Hypothalamus (tissue), 51 donors: ENCODE results near the gene EDIL3.
"Not testable (repeated sequence)": the region's sequence is repeated elsewhere in the genome, so short reads cannot be mapped to it uniquely, and the experiment has no call there.

Experiments used
- DNase-seq, 51 donors: peaks; one replicate each; lab custom pipeline; 2025; lab: John Stamatoyannopoulos, UW

Gene EDIL3

DNA sequence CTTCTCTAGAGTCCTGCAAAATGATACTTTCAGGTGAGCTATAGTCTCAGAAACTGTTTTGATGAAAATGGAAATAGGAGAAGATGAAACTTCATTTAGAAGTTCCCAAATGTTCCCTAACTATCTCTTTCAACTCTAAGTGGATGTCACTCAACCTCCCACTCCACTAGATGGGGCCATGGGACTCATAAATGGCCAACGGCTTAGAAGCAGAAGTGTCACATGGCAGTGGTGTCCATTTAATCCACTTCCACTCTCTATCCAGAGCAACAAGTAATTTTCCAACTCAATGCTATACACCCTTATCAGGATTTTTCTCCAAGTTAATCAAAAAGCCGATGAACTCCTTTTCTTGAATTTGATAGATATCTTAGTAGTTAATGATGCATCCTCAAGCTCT, 295.7 kb downstream of the EDIL3 start:
- DNase-seq = no peak

DNA sequence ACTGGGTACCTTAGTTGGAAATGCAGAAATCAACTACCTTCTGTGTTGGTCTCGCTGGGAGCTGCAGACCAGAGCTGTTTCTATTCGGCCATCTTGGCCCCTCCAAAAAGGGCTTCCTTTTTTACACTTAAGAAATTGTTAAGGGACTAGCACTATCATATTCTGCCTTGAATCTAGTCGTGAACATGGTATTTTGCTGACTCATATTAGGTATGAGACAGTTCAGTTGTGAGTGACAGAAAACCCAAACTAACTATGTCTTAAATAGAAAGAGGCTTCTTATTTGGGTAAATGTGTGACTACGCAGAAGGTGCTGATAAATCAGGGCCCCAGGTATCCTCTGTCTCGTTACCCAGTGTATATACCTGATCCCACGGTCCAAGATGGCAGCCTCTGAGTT, 298.2 kb downstream of the EDIL3 start:
- DNase-seq = no peak

DNA sequence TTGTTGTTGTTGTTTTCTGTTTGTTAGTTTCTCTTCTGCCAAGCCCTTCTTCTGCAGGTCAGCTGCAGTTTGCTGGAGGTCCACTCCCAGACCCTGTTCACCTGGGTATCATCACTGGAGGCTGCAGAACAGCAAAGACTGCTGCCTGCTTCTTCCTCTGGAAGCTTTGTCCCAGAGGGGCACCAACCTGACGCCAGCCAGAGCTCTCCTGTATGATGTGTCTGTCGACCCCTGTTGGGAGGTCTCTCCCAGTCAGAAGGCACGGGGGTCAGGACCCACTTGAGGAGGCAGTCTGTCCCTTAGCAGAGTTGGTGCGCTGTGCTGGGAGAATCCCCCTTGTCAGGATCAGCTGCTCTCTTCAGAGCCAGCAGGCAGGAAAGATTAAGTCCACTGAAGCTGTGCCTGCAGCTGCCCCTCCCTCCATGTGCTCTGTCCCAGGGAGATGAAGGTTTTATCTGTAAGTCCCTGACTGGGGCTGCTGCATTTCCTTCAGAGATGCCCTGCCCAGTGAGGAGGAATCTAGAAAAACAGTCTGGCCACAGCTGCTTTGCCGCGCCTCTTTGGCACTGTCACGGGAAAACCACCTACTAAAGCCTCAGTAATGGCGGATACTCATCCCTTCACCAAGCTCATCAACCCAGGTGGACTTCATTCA, 299.2 kb downstream of the EDIL3 start:
- no peak for DNase-seq

DNA sequence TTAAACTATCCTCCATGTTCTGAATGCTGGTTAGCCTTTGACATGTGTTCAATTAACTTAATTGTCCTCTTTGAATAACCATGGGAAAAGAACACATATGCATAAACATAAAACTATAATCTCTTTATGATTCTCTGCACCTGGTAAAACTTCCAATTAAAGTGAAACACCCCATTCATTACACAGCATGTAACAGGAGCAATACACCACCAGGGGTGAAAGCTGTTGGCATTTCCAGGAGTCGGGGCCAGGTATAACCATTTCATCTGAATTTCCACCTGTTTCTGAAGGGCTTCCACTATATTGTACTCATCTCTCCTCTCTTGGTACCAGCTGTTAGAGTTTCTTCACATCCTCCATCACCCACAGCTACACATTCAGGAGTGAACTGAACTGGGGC, 303.8 kb downstream of the EDIL3 start:
- no peak for DNase-seq

DNA sequence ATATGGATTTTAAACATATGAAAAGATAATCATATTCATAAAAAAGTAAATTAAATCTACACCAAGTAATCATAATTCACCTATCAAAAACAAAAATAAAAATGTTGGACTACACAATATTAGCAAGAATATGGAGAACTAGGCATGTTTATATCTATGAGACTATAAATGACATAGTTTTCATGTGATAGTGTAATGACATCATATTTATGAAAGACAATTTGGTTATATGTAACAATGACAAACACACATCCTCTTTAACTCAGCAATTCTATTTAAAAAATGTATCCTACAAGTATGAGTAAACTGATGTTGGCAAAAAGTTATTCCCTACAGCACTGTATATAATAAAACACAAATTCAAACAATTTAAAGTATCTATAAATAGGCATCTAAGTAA, 312.3 kb downstream of the EDIL3 start:
- DNase-seq = no peak

DNA sequence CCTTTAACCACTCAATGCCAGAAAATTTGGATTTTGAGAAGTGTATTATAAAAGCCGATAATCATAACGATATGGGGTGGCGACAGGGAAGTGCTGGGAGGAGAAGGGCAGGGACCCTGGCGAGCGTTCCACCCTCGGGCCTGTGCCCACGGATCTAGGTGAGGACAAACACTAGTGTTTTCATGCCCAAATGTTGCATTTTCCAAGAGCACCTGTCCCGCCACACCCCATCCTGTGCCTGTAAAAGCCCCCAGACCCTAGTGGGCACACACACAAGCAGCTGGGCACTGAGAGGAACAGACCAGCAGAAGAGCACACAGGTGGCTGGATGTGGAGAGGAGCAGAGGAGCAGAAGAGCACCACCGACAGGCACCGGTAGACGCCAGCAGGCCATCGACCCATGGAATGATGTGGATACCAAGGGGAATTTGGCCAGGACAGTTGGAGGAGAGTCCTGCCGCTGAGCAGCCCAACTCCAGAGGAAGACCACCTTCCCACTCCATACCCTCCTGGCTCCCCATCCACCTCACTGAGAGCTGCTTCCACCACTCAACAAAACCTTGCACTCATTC, 315.0 kb downstream of the EDIL3 start:
- no peak for DNase-seq

DNA sequence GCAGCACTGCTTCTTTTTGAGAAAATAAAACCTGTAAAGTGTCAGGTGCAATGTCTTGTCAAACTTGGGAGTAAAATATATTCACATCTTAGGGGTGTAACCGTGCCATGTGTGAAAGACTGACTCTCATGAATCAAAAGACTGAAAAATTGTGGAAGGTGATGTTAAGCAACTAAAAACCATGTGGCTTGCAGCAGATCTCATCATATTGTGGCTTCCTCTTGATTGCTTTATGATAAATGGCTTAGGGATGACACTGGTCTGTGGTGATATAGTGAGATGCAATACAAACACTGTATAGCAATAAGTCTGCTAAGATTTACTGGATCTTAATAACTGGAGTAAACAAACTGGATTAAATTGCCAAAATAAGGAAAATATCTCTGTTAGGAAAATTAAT, 321.6 kb downstream of the EDIL3 start:
- DNase-seq = no peak

DNA sequence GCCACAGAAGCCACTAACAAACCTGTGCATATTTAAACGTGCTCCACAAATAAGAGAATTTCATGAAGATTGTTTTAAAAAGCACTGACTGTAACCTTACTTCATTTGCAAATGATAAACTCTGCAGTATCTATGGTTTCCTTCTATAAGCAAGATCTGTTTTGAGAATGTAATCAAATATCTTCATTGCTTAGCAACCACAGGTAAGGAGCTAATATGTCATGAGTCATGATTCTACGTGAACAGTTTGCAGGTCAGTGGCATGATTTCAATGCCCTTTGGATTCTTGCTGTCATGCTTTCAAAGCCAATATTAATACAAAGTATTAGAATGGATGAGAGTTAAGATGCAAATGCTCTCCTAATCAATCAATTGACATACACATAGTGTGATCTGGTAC, 325.0 kb downstream of the EDIL3 start:
- no peak for DNase-seq

DNA sequence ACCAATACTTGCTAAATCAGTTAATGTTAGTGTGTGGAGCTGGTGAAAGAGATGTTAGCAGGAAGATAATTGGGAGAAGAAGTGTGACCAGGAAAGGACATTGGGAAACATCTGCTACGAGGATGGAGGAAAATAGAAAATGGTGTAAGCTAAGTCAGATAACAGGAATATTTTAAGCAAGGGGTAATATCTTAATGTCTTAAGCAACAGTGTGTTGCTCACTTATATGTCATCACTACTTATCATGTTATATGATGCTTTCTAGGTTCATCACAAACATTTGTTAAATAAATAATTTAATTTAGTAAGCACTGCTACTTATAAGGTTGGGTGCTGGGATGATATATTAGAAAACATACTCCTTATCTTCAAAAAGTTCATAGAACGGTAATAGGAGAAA, 326.1 kb downstream of the EDIL3 start:
- DNase-seq = no peak

DNA sequence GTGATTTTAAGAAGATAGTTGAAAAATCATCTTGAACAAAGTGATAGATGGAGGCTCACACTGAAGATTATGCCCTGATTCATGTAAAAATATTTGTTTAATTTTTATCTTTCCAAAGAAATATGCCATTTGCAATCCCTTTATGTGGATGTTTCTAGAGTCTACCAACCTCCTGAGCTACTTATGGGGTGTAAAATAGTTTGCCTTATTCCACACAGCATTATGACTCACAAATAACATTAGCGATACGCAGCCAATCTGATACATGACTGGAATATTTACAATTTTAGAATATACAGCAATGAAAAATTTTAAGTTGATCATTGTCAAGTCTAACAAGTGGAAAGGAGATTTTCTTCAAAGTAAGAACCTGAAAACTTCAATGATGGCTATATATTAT, 327.5 kb downstream of the EDIL3 start:
- no peak for DNase-seq

DNA sequence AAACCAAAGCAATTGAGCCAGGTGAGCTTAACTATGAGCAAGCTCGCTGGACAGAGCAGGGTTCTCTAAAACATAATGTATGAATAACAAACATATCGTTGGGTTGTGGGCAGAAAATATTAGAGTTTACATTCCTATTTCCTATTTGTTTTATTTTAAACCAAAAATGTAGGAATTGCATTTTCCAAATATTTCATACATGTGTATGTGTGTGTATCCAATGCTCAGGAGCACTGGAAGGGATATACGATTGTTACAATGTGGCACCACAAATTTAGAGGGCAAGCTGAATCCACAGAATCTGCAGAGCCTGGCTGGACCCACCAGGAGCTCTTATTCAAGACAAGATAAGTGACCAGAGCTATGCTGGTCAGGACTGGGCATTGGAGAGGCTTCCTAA, 338.7 kb downstream of the EDIL3 start:
- DNase-seq = no peak

DNA sequence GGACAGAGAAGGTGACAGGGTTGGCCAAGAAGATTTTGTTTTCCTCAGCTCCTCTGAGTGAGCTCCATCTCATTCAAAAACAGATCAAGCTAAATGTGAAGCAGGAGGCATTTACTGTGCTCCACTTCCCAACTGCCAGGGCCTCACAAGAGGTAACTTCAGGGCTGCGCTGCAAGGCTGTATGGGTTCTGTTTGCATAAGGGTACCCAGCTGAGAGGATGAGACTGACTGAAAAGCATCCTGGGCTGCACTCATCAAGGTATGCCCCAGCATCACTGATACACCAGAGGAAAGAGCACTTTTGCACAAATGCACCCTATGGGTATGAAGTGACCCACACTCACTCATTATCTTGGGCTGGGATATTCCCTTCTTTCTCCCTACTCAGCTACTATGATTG, 347.8 kb downstream of the EDIL3 start:
- DNase-seq = no peak

DNA sequence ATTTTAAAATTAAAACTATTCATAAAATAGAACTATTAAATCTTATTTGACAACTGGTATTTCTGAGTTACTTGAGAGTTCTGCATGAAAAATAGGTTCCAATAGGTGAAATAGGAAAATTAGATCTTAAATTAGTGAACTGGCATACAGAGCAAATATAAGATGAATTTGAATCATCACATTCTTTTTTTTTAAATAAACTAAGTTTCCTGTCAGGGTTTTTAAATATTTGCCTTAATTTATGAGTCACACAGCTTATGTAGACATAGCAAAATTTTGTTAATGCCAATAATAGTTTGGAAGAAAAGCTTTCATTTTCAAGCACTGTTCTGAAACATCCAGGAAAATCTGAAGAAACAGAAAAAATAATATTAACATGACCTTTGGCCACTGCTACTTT, 352.4 kb downstream of the EDIL3 start:
- no peak for DNase-seq

DNA sequence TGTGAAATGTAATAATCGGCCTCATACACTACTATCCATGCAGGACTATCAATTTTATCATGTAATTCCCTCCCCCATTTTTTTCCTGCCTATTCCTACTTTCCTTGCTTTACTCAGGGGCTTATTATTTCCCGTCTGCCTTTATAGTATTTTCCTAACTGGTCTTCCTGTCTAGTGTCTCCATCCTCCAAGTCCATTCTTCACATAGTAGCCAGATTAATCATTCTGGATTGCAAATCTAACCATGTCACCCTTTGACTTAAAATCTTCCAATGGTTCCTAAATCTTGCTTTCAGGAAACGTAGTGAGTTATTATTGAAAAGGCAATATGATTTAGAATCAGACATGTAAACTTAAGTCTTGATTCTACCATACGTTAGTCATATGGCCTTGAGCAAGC, 356.6 kb downstream of the EDIL3 start:
- no peak for DNase-seq

DNA sequence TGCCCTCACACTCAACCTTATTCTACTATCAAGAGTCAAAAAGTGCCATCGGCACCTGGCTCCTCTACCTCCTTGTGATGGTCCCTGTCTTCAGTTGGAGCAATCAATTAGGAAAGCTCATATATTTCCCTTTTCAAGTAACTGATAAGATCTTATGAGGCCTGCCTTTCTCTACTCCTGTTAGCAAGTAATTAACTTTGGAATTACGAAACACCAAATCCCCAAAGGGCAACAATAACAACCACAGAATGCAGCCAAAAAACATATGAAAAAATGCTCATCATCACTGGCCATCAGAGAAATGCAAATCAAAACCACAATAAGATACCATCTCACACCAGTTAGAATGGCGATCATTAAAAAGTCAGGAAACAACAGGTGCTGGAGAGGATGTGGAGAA, 366.2 kb downstream of the EDIL3 start:
- DNase-seq = not testable (repeated sequence)

DNA sequence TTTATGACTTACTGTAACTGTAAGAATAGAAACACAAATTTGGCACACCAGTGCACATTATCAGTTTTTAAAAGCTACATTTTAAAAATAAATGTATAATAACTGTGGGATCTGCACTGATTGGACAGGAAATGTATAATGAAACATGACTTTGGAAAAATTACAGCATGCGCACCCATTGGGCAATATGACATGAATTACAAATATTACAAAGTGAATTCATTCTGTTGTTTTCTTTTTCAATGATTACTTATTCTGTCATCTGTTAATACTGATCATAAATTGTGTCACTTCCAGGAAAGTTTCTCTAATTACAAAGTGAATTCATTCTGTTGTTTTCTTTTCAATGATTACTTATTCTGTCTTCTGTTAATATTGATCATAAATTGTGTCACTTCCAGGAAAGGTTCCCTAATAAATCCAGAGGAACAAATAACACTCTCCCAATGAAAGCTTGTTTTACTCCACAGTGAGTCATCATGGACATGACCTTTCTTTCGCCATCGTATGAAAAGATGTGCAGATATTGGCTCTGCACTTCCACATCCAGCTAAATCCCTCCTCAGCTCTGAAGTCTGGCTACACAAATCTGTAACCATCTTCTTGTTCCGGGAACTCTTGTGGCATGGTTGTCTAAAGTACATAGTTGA, 367.0 kb downstream of the EDIL3 start:
- no peak for DNase-seq

DNA sequence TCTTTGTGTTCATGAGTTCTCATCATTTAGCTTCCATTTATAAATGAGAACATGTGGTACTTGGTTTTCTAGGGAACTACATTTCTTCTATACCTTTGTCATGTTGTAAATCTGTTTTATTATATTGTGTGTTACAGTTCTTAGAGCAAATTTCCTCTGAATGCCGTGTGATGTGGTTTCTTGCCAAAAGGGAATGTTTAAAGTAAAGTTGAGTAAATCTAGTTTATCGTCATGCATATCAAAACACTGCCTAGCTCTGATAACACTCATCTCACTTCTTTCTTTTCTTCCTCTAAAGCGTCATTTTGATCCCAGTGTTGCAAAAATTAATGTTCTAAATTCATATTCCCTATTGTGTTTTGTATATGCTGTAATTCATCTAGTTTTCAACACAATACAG, 368.6 kb downstream of the EDIL3 start:
- no peak for DNase-seq

DNA sequence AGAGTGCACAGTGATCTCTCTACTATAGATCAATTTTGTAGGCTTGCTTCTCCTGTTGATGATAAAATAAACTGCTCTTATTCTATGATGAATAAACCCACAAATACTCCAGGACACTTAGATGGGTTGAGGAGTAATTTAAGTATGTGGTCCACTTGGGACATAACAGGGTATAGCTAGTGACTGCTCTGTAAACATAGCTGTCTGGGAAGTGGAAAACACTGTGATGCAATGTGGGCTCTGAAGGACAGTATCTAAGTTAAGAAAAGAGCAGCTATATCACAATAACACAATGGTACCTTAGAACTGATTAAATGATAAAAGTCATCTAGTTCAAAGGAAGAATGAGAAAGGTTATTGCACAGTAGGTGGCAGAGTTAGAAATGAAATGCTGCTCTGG, 369.7 kb downstream of the EDIL3 start:
- no peak for DNase-seq

DNA sequence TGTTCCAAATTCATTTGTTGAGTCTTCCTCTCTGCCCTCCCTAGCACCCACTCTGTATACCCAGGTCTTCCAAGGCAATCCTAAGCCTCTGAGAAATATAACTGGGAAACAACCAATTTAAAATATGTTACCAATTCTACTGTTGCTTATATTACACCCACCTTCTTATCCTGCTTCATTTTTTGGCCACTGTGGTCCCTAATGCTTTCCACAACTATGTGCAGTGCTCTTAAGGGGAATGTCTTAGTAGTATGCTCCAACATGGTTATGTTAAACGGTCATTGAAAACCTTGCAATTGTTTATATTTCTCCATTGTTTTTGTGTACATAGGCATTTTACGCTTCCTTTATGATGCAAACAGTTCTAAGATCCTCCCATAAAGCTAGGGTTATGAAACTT, 390.9 kb downstream of the EDIL3 start:
- no peak for DNase-seq

DNA sequence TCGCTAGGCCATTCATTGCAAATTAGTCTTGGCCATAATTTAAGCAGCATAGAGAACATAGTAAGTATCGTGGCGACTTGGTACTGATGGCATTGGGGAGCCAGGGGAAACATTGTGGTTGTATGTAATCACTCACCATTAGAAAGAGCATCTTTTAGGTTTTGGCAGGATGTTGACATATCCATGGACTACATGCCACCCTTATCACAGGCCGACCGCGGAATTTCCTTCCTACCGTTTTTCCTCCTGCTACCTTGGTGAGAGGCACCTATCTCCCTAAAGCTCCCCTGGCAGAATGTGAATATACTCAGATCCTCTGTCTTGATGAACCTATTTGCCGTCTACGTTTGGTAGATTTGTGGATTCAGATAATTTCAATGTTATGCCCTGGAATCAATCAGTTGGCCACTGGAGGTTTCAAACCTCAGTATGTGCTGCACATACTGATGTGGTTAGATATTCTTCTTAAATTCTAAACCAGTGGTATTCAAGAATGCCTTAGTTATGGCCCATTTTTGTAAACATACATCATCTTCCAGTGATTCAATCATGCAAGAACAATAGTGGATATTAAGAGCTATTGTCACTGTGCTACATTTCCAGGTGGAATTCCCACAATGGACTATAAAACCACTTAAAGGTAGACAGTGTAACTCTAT, 393.0 kb downstream of the EDIL3 start:
- no peak for DNase-seq

DNA sequence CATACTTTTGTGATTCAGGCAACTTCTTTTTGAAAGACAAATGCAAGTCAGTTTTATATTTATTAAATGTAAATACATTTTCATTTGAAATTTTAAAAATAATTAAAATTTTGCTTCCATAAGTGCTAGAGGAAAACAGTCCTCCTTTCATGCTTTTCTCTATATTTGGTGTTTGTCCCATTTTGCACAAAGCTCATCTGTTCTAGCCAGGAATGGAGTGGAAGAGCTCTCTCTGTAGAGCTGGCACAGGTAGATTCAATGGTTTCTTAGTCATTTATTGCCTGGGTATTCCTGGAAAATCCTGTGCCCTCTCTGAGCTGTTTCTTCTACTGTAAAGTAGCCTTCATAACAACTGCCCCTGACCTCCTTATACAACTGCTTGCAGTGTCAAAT, 396.4 kb downstream of the EDIL3 start:
- DNase-seq = no peak
